Activated T-helper 1 cell treated with anti-CD3 and anti-CD28 coated beads, Interleukin-2, amount 50 U/mL, for 16 hours (primary cell): Measurements from ENCODE around the gene CHAC1.

ENCODE experiments used
- DNase-seq, 2 donors: peaks; one replicate each; pipeline ENCODE4 v3.0.0-alpha.2; 2020; ENCODE audit warnings: low read depth in 1 of 2, low spot score in 1 of 2

The CHAC1 gene

GRCh38 chr15:40923551-40923950 lies 29.7 kb upstream of the CHAC1 start:
- no peak for DNase-seq

GRCh38 chr15:40925495-40925862 lies 27.8 kb upstream of the CHAC1 start:
- DNase-seq, result no peak

DNA sequence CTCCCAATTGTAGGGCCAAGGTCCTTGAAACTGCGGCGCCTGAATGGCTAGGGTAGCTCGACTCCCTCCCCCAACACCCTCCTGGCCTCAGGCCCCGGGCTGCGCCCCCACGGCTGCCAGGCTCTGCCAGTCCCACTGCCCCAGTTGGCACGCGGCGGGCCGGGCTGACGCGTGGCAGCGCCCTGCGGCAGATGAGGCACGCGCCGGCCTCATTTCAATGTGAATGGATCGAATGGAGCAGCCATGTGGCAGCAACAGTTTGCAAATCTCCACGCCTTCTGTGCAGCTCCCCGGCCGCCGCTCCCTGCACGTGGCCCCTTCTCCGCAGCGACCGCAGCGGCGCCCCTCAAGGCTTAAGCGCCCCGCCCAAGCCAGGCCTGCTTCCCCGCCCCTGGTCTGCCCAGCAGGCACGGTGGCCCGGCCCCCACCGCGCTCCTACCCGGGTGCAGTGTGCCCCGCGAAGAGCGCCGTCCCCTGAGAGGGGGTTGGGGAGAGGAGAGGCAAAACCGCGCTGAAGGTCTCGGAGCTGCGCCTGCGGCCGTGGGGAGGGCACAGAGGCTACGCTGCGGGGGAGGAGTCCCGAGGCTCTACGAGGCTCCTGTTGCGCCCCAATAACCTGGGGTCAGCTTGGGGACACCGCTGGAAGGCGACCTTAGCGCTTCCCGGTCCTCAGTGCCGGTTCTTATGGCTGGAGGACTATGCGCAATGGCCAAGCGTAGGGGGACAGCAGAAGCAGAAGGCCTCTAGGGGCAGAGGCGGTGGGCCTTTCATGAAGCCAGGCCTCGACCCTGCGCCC lies 27.2 kb upstream of the CHAC1 start:
- DNase-seq, result no peak

DNA sequence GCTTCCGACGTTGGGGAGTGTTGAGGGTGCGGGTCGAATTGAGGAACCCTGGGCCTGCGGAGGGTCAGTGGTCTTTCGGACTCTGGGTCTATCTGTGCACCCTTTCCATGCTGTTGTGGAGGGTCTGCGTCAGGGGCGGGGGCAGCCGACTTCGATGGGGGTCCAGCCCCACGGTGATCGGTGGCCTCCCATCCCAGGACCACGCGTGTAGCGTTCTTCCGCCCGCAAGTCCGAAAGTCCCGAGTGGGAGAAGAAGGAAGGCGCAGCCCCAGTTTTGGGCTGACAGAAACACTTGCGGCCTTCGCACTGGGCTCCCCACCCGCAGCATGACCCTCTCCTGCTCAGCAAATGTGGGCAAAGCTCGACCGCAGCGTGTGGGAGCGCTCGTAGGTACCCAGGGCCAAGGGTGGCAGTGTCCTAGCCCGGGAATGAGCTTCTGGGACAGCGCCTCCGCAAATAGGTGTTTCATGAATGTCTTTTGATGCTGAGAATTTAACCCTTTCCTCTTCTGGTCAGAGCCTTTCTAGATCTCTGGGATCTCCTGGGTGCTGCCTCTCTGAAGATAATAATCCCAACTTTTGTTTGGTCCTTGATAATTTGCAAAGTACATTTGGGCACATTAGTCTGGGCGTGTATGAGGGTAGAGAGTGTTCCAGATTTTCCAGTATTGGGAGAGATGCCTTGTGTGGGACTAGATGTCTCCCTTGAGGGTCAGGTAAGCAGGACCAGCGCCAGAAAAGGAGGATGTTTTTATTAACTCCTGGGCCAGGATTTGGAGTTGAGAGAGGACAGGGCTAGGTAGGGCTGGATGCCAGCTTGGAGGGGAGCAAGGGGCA lies 26.4 kb upstream of the CHAC1 start:
- DNase-seq, result no peak

DNA sequence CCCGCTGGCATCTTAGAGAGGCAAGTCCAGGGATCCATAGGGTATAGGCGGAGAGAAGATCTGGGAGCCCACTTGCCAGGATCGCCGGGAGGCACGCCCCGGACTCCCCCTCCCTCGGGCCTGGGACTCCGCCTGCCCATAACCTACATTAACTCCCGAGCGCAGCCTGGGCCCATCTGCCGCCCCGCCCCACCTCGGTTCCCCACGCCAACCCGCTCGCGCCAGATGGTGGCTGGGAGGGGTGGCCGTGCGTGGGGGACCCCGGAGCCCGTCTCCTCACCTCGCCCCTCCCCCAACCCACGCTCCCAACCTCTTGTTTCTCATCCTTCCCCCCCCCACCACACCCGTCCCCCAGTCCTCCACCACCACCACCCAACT lies 25.8 kb upstream of the CHAC1 start:
- DNase-seq, result no peak

GRCh38 chr15:40927873-40928806 lies 25.1 kb upstream of the CHAC1 start:
- no peak for DNase-seq

GRCh38 chr15:40928821-40929659 lies 24.2 kb upstream of the CHAC1 start, which contains the start of gene DLL4:
Gene DLL4, plus strand, starts transcription at chr15:40929340. Its CDS starts 329 bp downstream, at chr15:40929669.
- DNase-seq, result no peak

DNA sequence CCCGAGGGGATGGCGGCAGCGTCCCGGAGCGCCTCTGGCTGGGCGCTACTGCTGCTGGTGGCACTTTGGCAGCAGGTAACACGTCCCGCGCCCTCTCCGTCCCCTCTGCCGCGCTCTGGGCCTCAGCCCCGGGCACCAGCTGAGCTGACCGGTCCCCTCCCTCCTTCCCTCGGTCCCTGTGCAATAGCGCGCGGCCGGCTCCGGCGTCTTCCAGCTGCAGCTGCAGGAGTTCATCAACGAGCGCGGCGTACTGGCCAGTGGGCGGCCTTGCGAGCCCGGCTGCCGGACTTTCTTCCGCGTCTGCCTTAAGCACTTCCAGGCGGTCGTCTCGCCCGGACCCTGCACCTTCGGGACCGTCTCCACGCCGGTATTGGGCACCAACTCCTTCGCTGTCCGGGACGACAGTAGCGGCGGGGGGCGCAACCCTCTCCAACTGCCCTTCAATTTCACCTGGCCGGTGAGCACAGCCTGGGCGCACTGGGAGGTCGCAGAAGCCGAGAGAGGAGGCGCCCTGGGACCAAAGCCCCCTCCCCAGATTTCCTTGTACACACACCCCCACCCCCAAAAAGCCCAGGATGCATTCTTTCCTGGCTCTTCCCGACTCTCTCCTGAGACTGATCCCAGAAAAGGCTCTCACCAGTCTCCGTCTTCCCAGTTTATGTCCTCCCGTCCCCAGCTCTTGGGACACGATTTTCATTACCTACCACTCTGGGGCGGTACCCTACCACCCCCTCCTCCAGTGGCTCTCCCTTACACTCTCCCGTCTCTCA lies 23.4 kb upstream of the CHAC1 start:
- DNase-seq, result no peak

- no peak for DNase-seq
Observed at GRCh38 chr15:40930430-40931299, 22.6 kb upstream of the CHAC1 start.

- DNase-seq, result no peak
Observed at GRCh38 chr15:40931300-40932142, 21.8 kb upstream of the CHAC1 start.

DNA sequence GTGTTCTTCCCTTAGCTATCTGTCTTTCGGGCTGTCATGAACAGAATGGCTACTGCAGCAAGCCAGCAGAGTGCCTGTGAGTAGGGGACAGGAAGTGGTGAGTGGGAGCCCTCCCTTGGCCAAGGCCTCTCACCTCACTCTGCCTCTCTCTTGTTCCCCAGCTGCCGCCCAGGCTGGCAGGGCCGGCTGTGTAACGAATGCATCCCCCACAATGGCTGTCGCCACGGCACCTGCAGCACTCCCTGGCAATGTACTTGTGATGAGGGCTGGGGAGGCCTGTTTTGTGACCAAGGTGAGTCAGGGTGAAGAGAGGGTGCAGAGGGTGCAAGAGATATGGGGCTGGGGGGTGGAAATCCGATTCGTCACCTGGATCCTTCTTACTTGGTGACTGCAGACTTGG lies 21.1 kb upstream of the CHAC1 start:
- DNase-seq, result no peak

DNA sequence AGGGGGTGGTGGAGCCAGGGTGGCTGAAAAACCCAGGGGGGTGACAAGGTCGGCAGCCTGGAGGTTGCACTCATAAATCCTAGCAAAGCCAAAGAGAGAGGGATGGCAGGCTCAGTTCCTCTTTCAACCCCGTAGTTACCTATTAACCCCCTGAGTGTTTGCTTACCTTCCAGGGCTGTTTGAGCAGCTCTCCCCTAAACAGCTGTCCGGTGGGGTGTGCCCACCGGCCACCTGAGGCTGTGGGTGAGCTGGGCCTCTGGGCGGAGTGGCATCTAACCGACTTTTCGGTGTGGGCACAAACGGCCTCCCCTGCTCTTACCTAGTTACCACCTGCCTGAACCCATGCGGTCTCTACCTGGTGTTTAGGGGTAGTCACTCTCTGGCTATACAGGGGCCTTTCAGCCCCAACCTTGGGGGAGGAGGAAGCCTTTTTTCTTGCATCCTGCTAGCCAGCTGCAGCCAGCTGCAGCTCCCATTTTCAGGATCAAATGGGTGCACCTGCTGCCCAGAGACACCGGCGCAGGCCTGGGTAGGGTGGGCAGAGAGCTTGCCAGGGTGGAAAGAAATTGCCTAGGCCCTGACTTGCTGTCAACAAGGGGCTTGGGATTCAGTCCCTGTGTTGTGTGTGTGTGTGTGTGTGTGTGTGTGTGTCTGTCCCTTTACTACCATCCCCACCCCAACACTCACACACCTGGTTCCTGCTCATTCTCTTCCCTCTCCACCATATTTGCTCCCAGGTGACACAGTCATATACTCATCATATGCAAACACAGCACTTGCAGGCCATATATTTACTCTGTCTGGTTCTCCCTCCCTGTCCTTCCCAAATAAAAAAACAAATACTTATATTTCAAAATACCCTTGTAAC lies 20.4 kb upstream of the CHAC1 start:
- no peak for DNase-seq

DNA sequence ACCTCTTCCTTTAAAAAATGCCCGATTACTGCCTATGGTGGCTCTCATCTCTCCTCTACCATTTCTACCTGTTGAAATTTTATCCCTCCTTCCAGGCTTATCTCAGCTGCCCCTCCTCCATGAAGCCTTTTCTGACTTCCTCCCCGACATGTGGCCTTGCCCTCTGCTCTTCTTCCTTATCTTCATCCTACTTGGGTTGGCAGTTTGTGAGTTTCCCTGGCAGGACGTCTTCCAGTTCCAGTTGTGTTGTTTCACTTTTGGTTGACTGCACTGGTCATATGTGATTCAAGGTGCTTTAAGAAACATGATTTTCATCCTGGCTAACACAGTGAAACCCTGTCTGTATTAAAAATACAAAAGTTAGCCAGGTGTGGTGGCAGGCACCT lies 19.8 kb upstream of the CHAC1 start:
- DNase-seq, result no peak

- DNase-seq, result no peak
Observed at GRCh38 chr15:40934457-40934856, 18.8 kb upstream of the CHAC1 start.

GRCh38 chr15:40936234-40936708 lies 17.0 kb upstream of the CHAC1 start:
- no peak for DNase-seq

- DNase-seq, result no peak
Observed at GRCh38 chr15:40936709-40937666, 16.3 kb upstream of the CHAC1 start.
